WTC11 (cell line): ENCODE measurements around the gene GPR160. TPM values are rescaled to one million over a fixed set of nuclear protein-coding genes. Genes with fewer than 3 reads are reported as not detected.
A peak's percentile ranks its signal among the peaks of the same experiment; 100 is the strongest.

Experiments
- ATAC-seq: fragments of 200-7000 bp; cut with Tn5 transposase; 2 replicates; pipeline ENCODE4 v1.10.0; 2021; ENCODE audit warnings: mild to moderate bottlenecking, moderate library complexity
- CTCF ChIA-PET: fragments of 300-600 bp; sonication (Branson Sonifier 250); formaldehyde crosslinking; loops from one replicate; lab custom pipeline; 2021; ENCODE audit warnings: antibody characterized with exemption; lab: Charles Lee
- POLR2A ChIA-PET: fragments of 350-600 bp; sonication (Branson Sonifier 250); formaldehyde crosslinking; loops from one replicate; lab custom pipeline; 2021; ENCODE audit warnings: antibody characterized with exemption; lab: Charles Lee
- DNase-seq: peaks from one replicate; pipeline ENCODE4 v3.0.0; 2021; ENCODE audit warnings: low spot score
- H3K27ac Mint-ChIP-seq: 2 replicates; pipeline ENCODE4 v1.8.0; 2021; ENCODE audit warnings: mixed read lengths
- H3K27me3 Mint-ChIP-seq: 2 replicates; pipeline ENCODE4 v1.8.0; 2021; ENCODE audit warnings: low read depth, mild to moderate bottlenecking, moderate library complexity, mixed read lengths
- H3K36me3 Mint-ChIP-seq: 2 replicates; pipeline ENCODE4 v1.8.0; 2021; ENCODE audit warnings: mixed read lengths
- H3K4me1 Mint-ChIP-seq: 2 replicates; pipeline ENCODE4 v1.8.0; 2022; ENCODE audit warnings: mixed read lengths
- H3K4me3 Mint-ChIP-seq: 2 replicates; pipeline ENCODE4 v1.8.0; 2021; ENCODE audit warnings: mild to moderate bottlenecking, moderate library complexity, mixed read lengths
- H3K9me3 Mint-ChIP-seq: 2 replicates; pipeline ENCODE4 v1.8.0; 2021; ENCODE audit warnings: mixed read lengths
- CREB1 ChIP-seq: sonication (generic); formaldehyde crosslinking; IDR thresholded peaks from 2 replicates; pipeline ENCODE4 v1.8.0; 2023; ENCODE audit warnings: mild to moderate bottlenecking, missing genetic modification reagents
- ERG ChIP-seq: fragments of 250-450 bp; sonication (Bioruptor Pico); IDR thresholded peaks from 2 replicates; pipeline ENCODE4 v1.8.0; 2021; ENCODE audit warnings: mild to moderate bottlenecking
- ESRRA ChIP-seq: sonication (generic); formaldehyde crosslinking; IDR thresholded peaks from 2 replicates; pipeline ENCODE4 v1.8.1; 2022; ENCODE audit warnings: mild to moderate bottlenecking, missing genetic modification reagents, borderline replicate concordance
- FOXP1 ChIP-seq: sonication (generic); formaldehyde crosslinking; IDR thresholded peaks from 2 replicates; pipeline ENCODE4 v1.8.0; 2022; ENCODE audit warnings: missing genetic modification reagents, mild to moderate bottlenecking, moderate library complexity, borderline replicate concordance
- GRHL2 ChIP-seq: fragments of 250-450 bp; sonication (Bioruptor Pico); IDR thresholded peaks from 2 replicates; pipeline ENCODE4 v1.8.0; 2022; ENCODE audit warnings: mild to moderate bottlenecking, moderate library complexity; ENCODE audit not compliant: insufficient replicate concordance, severe bottlenecking
- MLX ChIP-seq: sonication (generic); formaldehyde crosslinking; IDR thresholded peaks from 2 replicates; pipeline ENCODE4 v1.8.1; 2023; ENCODE audit warnings: mild to moderate bottlenecking, missing genetic modification reagents, moderate library complexity
- NFATC4 ChIP-seq: fragments of 250-450 bp; sonication (Bioruptor Pico); IDR thresholded peaks from 2 replicates; pipeline ENCODE4 v1.9.0; 2021; ENCODE audit warnings: mild to moderate bottlenecking
- NFE2L1 ChIP-seq: sonication (generic); formaldehyde crosslinking; IDR thresholded peaks from 2 replicates; pipeline ENCODE4 v1.8.1; 2023; ENCODE audit warnings: missing genetic modification reagents
- NR2C2 ChIP-seq: sonication (generic); formaldehyde crosslinking; IDR thresholded peaks from 2 replicates; pipeline ENCODE4 v1.8.0; 2022; ENCODE audit warnings: mild to moderate bottlenecking, missing genetic modification reagents
- OVOL2 ChIP-seq: fragments of 250-450 bp; sonication (Bioruptor Pico); IDR thresholded peaks from 2 replicates; pipeline ENCODE4 v1.9.0; 2021; ENCODE audit warnings: mild to moderate bottlenecking, borderline replicate concordance
- SMAD4 ChIP-seq: sonication (generic); formaldehyde crosslinking; IDR thresholded peaks from 2 replicates; pipeline ENCODE4 v1.8.0; 2022; ENCODE audit warnings: mild to moderate bottlenecking, missing genetic modification reagents
- TP53 ChIP-seq: sonication (generic); formaldehyde crosslinking; IDR thresholded peaks from 2 replicates; pipeline ENCODE4 v1.8.1; 2023; ENCODE audit warnings: mild to moderate bottlenecking, missing genetic modification reagents
- ZBTB21 ChIP-seq: sonication (generic); formaldehyde crosslinking; IDR thresholded peaks from 2 replicates; pipeline ENCODE4 v1.8.1; 2023; ENCODE audit warnings: mild to moderate bottlenecking, missing genetic modification reagents, borderline replicate concordance
- ZBTB43 ChIP-seq: sonication (generic); formaldehyde crosslinking; IDR thresholded peaks from 2 replicates; pipeline ENCODE4 v1.8.1; 2023; ENCODE audit warnings: mild to moderate bottlenecking, missing genetic modification reagents
- ZNF121 ChIP-seq: sonication (generic); formaldehyde crosslinking; IDR thresholded peaks from 2 replicates; pipeline ENCODE4 v1.8.0; 2023; ENCODE audit warnings: missing genetic modification reagents
- ZNF138 ChIP-seq: sonication (generic); formaldehyde crosslinking; conservative IDR thresholded peaks from 2 replicates; pipeline ENCODE4 v1.8.1; 2022; ENCODE audit warnings: mild to moderate bottlenecking, moderate library complexity, missing genetic modification reagents
- ZNF396 ChIP-seq: fragments of 250-450 bp; sonication (Bioruptor Pico); IDR thresholded peaks from 2 replicates; pipeline ENCODE4 v1.8.0; 2021; ENCODE audit warnings: mild to moderate bottlenecking, moderate library complexity, borderline replicate concordance
- ZNF416 ChIP-seq: fragments of 250-450 bp; sonication (Bioruptor Pico); IDR thresholded peaks from 2 replicates; pipeline ENCODE4 v1.9.0; 2021; ENCODE audit warnings: mild to moderate bottlenecking, inconsistent platforms
- ZNF532 ChIP-seq: fragments of 250-450 bp; sonication (Bioruptor Pico); IDR thresholded peaks from 2 replicates; pipeline ENCODE4 v1.9.0; 2021; ENCODE audit warnings: mild to moderate bottlenecking, borderline replicate concordance
- total RNA-seq: library from RNA; stranded (reverse); gene quantifications from 3 replicates; pipeline ENCODE4 v1.2.3, GENCODE V29; 2021
- TF ChIP-seq, protein P1 (sequence below): fragments of 250-450 bp; sonication (Bioruptor Pico); conservative IDR thresholded peaks from 2 replicates; pipeline ENCODE4 v1.9.0; 2021; ENCODE audit warnings: mild to moderate bottlenecking

Gene GPR160
- total RNA-seq, 1 experiment from 2014 or later, result 28.9 TPM

DNA sequence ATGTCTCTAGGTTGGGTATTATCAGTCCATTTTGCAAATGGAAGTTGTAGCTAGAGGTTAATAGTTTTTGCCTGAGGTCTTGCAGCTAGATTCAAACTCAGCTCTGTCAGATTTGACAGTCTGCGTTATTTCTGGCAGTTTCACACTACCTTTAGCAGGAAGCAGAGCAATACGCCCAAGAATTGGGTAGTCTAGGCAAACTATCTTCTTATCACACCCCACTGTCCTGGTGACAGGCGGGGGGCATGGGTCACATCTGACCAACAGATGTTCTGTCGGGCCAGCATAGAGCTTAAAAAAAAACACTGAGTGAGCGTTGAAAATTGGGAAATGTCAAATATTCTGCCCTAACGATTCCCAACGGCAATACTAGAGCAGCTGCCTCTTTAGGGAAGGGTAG, 5.7 kb downstream of the GPR160 start:
- no peak for TF ChIP-seq ZBTB21 (CRISPR knock-in tag)
- no peak for TF ChIP-seq CREB1 (CRISPR knock-in tag)
- no peak for TF ChIP-seq SMAD4 (CRISPR knock-in tag)
- TF ChIP-seq MLX, result no peak
- TF ChIP-seq ZNF416 (CRISPR knock-in tag), result no peak
- TF ChIP-seq, protein P1, sequence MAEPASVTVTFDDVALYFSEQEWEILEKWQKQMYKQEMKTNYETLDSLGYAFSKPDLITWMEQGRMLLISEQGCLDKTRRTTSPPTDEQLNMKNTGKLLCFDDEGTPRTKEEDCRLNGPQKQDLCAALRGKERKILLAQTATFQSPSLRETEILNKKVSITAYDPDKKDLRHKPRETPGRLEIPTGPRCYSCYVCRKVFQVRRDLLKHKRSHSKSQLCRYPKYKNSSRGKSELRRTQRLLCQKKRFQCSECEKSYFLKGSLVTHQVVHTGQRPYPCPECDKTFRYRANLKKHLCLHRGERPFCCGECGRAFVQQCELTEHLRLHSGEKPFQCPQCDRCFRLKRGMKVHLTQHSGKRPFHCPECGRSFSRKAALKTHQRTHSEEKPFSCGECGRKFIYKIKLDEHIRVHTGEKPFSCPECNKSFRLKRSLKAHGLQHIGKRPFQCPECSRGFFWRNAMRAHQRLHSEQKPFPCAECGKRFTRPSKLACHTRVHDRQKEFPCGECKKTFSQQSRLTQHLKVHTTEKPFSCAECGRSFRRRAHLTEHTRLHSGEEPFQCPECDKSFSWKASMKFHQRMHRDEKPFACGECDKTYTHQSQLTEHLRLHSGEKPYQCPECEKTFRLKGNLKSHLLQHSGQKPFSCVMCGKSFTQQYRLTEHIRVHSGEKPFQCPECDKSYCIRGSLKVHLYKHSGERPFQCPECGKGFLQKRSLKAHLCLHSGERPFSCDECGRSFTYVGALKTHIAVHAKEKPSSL (CRISPR knock-in tag), result no peak
- no peak for TF ChIP-seq NFATC4
- no peak for TF ChIP-seq GRHL2 (CRISPR knock-in tag)
- TF ChIP-seq ZNF396 (CRISPR knock-in tag), result no peak
- TF ChIP-seq, all 79 proteins: peak for 0
- no peak for DNase-seq
- ATAC-seq, result no peak
- Mint-ChIP-seq H3K9me3 (no peaks in the 10 kb centered on the region), H3K27me3 (no peaks in the 10 kb centered on the region), H3K27ac (peak overlapping the region; percentile 70; the same call in 1 of the 2 replicates), H3K4me1 (peaks cover 40% of the 10 kb centered on the region), H3K36me3 (peaks cover 12% of the 10 kb centered on the region), H3K4me3 (no peak overlapping the region)
- ChIA-PET POLR2A (no interaction called here), CTCF (no interaction called here)

DNA sequence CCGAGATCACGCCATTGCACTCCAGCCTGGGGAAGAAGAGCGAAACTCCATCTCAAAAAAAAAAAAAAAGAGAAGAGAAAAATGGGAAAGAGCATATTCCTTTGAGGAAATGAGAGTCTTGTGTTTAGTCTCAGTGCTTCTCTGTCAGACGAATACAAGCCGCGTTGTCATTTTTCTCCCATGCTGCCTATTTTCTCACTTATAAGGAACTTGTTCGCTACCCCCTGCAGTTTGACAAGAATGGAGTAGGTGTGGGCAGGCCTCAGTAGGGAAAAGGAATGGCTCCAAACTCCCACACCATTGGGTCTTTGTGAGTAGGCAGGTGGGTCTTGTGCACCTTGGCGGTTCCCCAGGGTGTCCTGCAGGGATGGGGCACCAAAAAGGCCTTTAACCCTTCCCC, 6.5 kb downstream of the GPR160 start:
- DNase-seq (no peak), ATAC-seq (no peak)
- no peak overlapping the region for H3K4me3 Mint-ChIP-seq
- no peaks in the 10 kb centered on the region for H3K9me3 Mint-ChIP-seq
- ChIA-PET CTCF (no interaction called here), POLR2A (no interaction called here)
- H3K4me1 Mint-ChIP-seq, result peaks cover 44% of the 10 kb centered on the region
- no peaks in the 10 kb centered on the region for H3K27me3 Mint-ChIP-seq
- peaks cover 12% of the 10 kb centered on the region for H3K36me3 Mint-ChIP-seq
- no peak overlapping the region for H3K27ac Mint-ChIP-seq
- TF ChIP-seq ERG (CRISPR knock-in tag), result no peak
- no peak for TF ChIP-seq ZNF532 (CRISPR knock-in tag)

- ChIA-PET CTCF (no interaction called here), POLR2A (interaction anchor here (0.6 kb wide), 1 partner anchor 34 kb away, joined by 6 read pairs; no protein-coding TSS in a partner anchor)
- ATAC-seq (no peak), DNase-seq (no peak)
- no peak overlapping the region for H3K27ac Mint-ChIP-seq
- peaks cover 41% of the 10 kb centered on the region for H3K4me1 Mint-ChIP-seq
- no peak overlapping the region for H3K4me3 Mint-ChIP-seq
- H3K36me3 Mint-ChIP-seq, result peaks cover 12% of the 10 kb centered on the region
- no peaks in the 10 kb centered on the region for H3K27me3 Mint-ChIP-seq
- no peaks in the 10 kb centered on the region for H3K9me3 Mint-ChIP-seq
- TF ChIP-seq TP53 (CRISPR knock-in tag) (no peak), ZBTB43 (CRISPR knock-in tag) (no peak), NR2C2 (CRISPR knock-in tag) (no peak), NFE2L1 (CRISPR knock-in tag) (no peak), ZNF121 (CRISPR knock-in tag) (no peak), ESRRA (CRISPR knock-in tag) (no peak), ZNF138 (CRISPR knock-in tag) (no peak), OVOL2 (no peak), FOXP1 (CRISPR knock-in tag) (no peak)
Measured at GRCh38 chr3:170044795-170045244, 7.0 kb downstream of the GPR160 start.
